GM23338 (cell line): Measurements from ENCODE around the gene CUEDC1. TPM values are rescaled to one million over a fixed set of nuclear protein-coding genes. Genes with fewer than 3 reads are reported as not detected.

ENCODE experiments used
- ATAC-seq: fragments of 200-7000 bp; cut with Tn5 transposase; 3 replicates; pipeline ENCODE4 v1.9.1; 2020
- DNase-seq: peaks from one replicate; pipeline ENCODE4 v3.0.0-alpha.2; 2015; ENCODE audit warnings: low spot score
- H2AFZ ChIP-seq: fragments of 200-600 bp; sonication (generic); 2 replicates; pipeline ENCODE4 v1.8.0; 2016; ENCODE audit warnings: antibody characterized with exemption, mild to moderate bottlenecking, moderate library complexity
- H3F3A ChIP-seq: fragments of 200-600 bp; sonication (generic); replicated peaks from 2 replicates; pipeline ENCODE4 v1.8.0; 2017; ENCODE audit warnings: antibody characterized with exemption, mixed run types, low read depth
- H3K27ac ChIP-seq: fragments of 200-600 bp; sonication (generic); 2 replicates; pipeline ENCODE4 v1.6.1; 2016; ENCODE audit warnings: low read depth
- H3K27me3 ChIP-seq: fragments of 200-600 bp; sonication (generic); 2 replicates; pipeline ENCODE4 v1.8.0; 2016; ENCODE audit warnings: mild to moderate bottlenecking, mixed run types, moderate library complexity; ENCODE audit not compliant: insufficient read depth
- H3K36me3 ChIP-seq: fragments of 200-600 bp; sonication (generic); 2 replicates; pipeline ENCODE4 v1.8.0; 2016; ENCODE audit warnings: mild to moderate bottlenecking; ENCODE audit not compliant: insufficient read depth
- H3K4me1 ChIP-seq: fragments of 200-600 bp; sonication (generic); 2 replicates; pipeline ENCODE4 v1.8.0; 2016; ENCODE audit warnings: mild to moderate bottlenecking, moderate library complexity; ENCODE audit not compliant: insufficient read depth
- H3K4me2 ChIP-seq: fragments of 200-600 bp; sonication (generic); 2 replicates; pipeline ENCODE4 v1.7.1; 2017; ENCODE audit warnings: mixed run types
- H3K4me3 ChIP-seq: fragments of 200-600 bp; sonication (generic); 2 replicates; pipeline ENCODE4 v1.6.1; 2016; ENCODE audit warnings: mixed run types
- H3K79me2 ChIP-seq: fragments of 200-600 bp; sonication (generic); replicated peaks from 2 replicates; pipeline ENCODE4 v1.8.0; 2017; ENCODE audit warnings: mild to moderate bottlenecking; ENCODE audit not compliant: insufficient read depth
- H3K9me2 ChIP-seq: fragments of 200-600 bp; sonication (generic); 2 replicates; pipeline ENCODE4 v1.8.0; 2017; ENCODE audit not compliant: insufficient read depth
- H4K20me1 ChIP-seq: fragments of 200-600 bp; sonication (generic); replicated peaks from 2 replicates; pipeline ENCODE4 v1.8.0; 2017; ENCODE audit warnings: mild to moderate bottlenecking; ENCODE audit not compliant: insufficient read depth
- H3K27ac Mint-ChIP-seq: 2 replicates; pipeline ENCODE4 v1.8.0; 2020; ENCODE audit warnings: inconsistent platforms, mild to moderate bottlenecking, moderate library complexity, mixed read lengths
- H3K27me3 Mint-ChIP-seq: 3 replicates; pipeline ENCODE4 v1.8.0; 2022; ENCODE audit warnings: low read depth, mild to moderate bottlenecking, moderate library complexity, mixed read lengths, inconsistent platforms; ENCODE audit not compliant: insufficient read depth, poor library complexity
- H3K36me3 Mint-ChIP-seq: 3 replicates; pipeline ENCODE4 v1.8.0; 2021; ENCODE audit warnings: low read depth, mild to moderate bottlenecking, inconsistent platforms, moderate library complexity, mixed read lengths
- H3K4me1 Mint-ChIP-seq: 3 replicates; pipeline ENCODE4 v1.8.0; 2020; ENCODE audit warnings: mild to moderate bottlenecking, inconsistent platforms, mixed read lengths
- H3K4me3 Mint-ChIP-seq: 3 replicates; pipeline ENCODE4 v1.8.0; 2021; ENCODE audit warnings: moderate library complexity, mild to moderate bottlenecking, inconsistent platforms, mixed read lengths
- H3K9me3 Mint-ChIP-seq: 3 replicates; pipeline ENCODE4 v1.8.0; 2020; ENCODE audit warnings: moderate library complexity, mild to moderate bottlenecking, inconsistent platforms, mixed read lengths
- EZH2phosphoT487 ChIP-seq: fragments of 200-600 bp; sonication (generic); IDR thresholded peaks from one replicate; pipeline ENCODE4 v1.8.1; 2018; ENCODE audit warnings: antibody characterized with exemption; ENCODE audit not compliant: unreplicated experiment
- JUNB ChIP-seq: IDR thresholded peaks from one replicate; pipeline ENCODE4 v1.6.1; 2016; ENCODE audit warnings: antibody characterized with exemption; ENCODE audit not compliant: unreplicated experiment
- NANOG ChIP-seq: IDR thresholded peaks from 2 replicates; pipeline ENCODE4 v1.6.1; 2016; ENCODE audit warnings: antibody characterized with exemption, borderline replicate concordance
- POLR2AphosphoS5 ChIP-seq: IDR thresholded peaks from 2 replicates; pipeline ENCODE4 v1.6.1; 2016; ENCODE audit warnings: antibody characterized with exemption, low read depth
- STAT1 ChIP-seq: IDR thresholded peaks from one replicate; pipeline ENCODE4 v1.6.1; 2016; ENCODE audit warnings: antibody characterized with exemption; ENCODE audit not compliant: unreplicated experiment
- ZNF114 ChIP-seq: fragments of 250-450 bp; sonication (Bioruptor Pico); IDR thresholded peaks from 2 replicates; pipeline ENCODE4 v1.5.0; 2020; ENCODE audit warnings: mild to moderate bottlenecking, moderate library complexity
- ZNF331 ChIP-seq: fragments of 250-450 bp; sonication (Bioruptor Pico); IDR thresholded peaks from 2 replicates; pipeline ENCODE4 v1.5.0; 2020; ENCODE audit warnings: low read depth, mild to moderate bottlenecking, moderate library complexity
- polyA plus RNA-seq: library from polyadenylated mRNA; unstranded; fragments of >200 nt; fragmentation: Nextera tagmentation; extraction: Ambion mirVana; gene quantifications from 2 replicates; pipeline ENCODE4 v1.2.1, GENCODE V29; 2016
- total RNA-seq: library from RNA; depleted of rRNA; stranded (reverse); fragments of >200 nt; shearing (Covaris generic); gene quantifications from 2 replicates; pipeline ENCODE4 v1.2.3, GENCODE V29; 2014
- TF ChIP-seq, protein P1 (sequence below), 2 experiments: fragments of 200-600 bp in 1 of 2; sonication (generic) in 1 of 2; conservative IDR thresholded peaks; 2 replicates each; pipeline versions ENCODE4 v1.5.1 to v1.6.1; 2016 to 2017; ENCODE audit warnings: antibody characterized with exemption in 2 of 2, low read depth in 2 of 2, mild to moderate bottlenecking in 2 of 2, moderate library complexity in 1 of 2
- TF ChIP-seq, protein P2 (sequence below): IDR thresholded peaks from one replicate; pipeline ENCODE4 v1.6.1; 2018; ENCODE audit warnings: antibody characterized with exemption; ENCODE audit not compliant: unreplicated experiment
- TF ChIP-seq, protein P3 (sequence below): IDR thresholded peaks from 2 replicates; pipeline ENCODE4 v1.6.1; 2016; ENCODE audit warnings: antibody characterized with exemption

Gene CUEDC1
- total and polyA plus RNA-seq, 2 experiments from 2014 or later, result 3.0 to 7.7 TPM

DNA sequence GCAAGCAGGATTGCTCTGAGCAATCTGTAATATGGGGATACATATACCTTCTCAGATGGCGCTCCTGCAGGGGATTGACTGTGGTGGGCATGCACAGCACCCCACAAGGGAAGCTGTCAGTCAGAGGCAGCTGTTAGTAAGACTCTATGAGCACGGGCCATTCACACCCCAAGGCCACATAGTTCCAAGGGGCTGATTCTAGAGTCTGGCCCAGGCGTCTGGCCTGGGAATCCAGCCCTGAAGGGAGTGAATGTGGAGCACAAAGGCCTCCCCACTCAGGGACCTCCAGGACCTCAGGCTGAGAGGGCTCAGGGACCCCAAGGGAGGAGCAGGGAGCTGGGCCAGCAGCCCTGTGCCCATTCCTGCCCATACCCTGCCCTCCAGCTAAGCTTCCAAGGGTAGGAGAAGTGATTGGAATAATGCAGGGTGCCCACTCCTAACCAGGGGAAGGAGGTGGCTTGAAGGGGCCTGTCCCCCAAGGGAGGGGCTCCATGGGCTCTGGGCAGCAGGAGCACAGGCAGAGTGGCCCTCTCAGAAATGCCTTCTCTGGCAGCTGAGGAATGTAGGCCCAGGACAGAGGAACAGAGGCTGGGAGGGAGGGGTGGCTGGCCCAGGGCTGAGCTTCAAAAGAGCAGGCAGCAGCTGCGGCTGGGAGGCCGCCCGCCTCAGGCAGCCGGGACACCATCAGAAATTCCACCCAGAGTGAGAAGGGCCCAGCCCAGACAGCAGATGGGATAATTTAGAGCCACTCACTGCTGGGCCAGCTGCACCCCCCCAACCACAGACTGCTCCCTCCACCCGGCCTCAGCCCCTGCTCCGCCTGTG lies 56.5 kb downstream of the CUEDC1 start:
- no peaks in the 10 kb centered on the region for H3K36me3 Mint-ChIP-seq
- Histone ChIP-seq H3K9me2 (no peaks in the 10 kb centered on the region), H3K4me2 (peak overlapping the region; percentile 60; the same call in 1 of the 2 replicates), H4K20me1 (no peaks in the 10 kb centered on the region), H3K4me1 (peaks cover 12% of the 10 kb centered on the region), H3K27ac (peak overlapping the region; percentile 79; the same call in 1 of the 2 replicates), H3F3A (no peaks in the 10 kb centered on the region), H2AFZ (peak overlapping the region; percentile 52), H3K36me3 (no peaks in the 10 kb centered on the region), H3K27me3 (no peaks in the 10 kb centered on the region), H3K79me2 (no peaks in the 10 kb centered on the region), H3K4me3 (no peak overlapping the region)
- H3K27me3 Mint-ChIP-seq, result peaks cover 11% of the 10 kb centered on the region
- H3K9me3 Mint-ChIP-seq, result no peaks in the 10 kb centered on the region
- H3K27ac Mint-ChIP-seq, result peak overlapping the region; percentile 93
- peaks cover 43% of the 10 kb centered on the region for H3K4me1 Mint-ChIP-seq
- ATAC-seq, result peak; percentile 92
- H3K4me3 Mint-ChIP-seq, result no peak overlapping the region
- TF ChIP-seq, protein P1, sequence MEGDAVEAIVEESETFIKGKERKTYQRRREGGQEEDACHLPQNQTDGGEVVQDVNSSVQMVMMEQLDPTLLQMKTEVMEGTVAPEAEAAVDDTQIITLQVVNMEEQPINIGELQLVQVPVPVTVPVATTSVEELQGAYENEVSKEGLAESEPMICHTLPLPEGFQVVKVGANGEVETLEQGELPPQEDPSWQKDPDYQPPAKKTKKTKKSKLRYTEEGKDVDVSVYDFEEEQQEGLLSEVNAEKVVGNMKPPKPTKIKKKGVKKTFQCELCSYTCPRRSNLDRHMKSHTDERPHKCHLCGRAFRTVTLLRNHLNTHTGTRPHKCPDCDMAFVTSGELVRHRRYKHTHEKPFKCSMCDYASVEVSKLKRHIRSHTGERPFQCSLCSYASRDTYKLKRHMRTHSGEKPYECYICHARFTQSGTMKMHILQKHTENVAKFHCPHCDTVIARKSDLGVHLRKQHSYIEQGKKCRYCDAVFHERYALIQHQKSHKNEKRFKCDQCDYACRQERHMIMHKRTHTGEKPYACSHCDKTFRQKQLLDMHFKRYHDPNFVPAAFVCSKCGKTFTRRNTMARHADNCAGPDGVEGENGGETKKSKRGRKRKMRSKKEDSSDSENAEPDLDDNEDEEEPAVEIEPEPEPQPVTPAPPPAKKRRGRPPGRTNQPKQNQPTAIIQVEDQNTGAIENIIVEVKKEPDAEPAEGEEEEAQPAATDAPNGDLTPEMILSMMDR (conservative IDR thresholded peaks at IDR 0.05; ENCODE audit: low read depth in 2 of 2), result no peak
- TF ChIP-seq, protein P2, sequence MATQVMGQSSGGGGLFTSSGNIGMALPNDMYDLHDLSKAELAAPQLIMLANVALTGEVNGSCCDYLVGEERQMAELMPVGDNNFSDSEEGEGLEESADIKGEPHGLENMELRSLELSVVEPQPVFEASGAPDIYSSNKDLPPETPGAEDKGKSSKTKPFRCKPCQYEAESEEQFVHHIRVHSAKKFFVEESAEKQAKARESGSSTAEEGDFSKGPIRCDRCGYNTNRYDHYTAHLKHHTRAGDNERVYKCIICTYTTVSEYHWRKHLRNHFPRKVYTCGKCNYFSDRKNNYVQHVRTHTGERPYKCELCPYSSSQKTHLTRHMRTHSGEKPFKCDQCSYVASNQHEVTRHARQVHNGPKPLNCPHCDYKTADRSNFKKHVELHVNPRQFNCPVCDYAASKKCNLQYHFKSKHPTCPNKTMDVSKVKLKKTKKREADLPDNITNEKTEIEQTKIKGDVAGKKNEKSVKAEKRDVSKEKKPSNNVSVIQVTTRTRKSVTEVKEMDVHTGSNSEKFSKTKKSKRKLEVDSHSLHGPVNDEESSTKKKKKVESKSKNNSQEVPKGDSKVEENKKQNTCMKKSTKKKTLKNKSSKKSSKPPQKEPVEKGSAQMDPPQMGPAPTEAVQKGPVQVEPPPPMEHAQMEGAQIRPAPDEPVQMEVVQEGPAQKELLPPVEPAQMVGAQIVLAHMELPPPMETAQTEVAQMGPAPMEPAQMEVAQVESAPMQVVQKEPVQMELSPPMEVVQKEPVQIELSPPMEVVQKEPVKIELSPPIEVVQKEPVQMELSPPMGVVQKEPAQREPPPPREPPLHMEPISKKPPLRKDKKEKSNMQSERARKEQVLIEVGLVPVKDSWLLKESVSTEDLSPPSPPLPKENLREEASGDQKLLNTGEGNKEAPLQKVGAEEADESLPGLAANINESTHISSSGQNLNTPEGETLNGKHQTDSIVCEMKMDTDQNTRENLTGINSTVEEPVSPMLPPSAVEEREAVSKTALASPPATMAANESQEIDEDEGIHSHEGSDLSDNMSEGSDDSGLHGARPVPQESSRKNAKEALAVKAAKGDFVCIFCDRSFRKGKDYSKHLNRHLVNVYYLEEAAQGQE, result no peak
- no peak for TF ChIP-seq ZNF331
- TF ChIP-seq, protein P3, sequence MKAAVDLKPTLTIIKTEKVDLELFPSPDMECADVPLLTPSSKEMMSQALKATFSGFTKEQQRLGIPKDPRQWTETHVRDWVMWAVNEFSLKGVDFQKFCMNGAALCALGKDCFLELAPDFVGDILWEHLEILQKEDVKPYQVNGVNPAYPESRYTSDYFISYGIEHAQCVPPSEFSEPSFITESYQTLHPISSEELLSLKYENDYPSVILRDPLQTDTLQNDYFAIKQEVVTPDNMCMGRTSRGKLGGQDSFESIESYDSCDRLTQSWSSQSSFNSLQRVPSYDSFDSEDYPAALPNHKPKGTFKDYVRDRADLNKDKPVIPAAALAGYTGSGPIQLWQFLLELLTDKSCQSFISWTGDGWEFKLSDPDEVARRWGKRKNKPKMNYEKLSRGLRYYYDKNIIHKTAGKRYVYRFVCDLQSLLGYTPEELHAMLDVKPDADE, result no peak
- no peak for TF ChIP-seq JUNB
- no peak for TF ChIP-seq NANOG
- no peak for TF ChIP-seq ZNF114
- TF ChIP-seq STAT1, result no peak
- TF ChIP-seq EZH2phosphoT487, result no peak
- TF ChIP-seq POLR2AphosphoS5, result no peak
- peak; percentile 86 for DNase-seq
